GM18511 (cell line): Measurements from ENCODE around the gene LIN52.
"Not testable (repeated sequence)": the region's sequence is repeated elsewhere in the genome, so short reads cannot be mapped to it uniquely, and the experiment has no call there.

Experiments
- ATAC-seq: cut with Tn5 transposase; IDR thresholded peaks from one replicate; pipeline ENCODE4 v1.9.1; 2021; ENCODE audit warnings: mild to moderate bottlenecking, moderate library complexity; ENCODE audit not compliant: unreplicated experiment

The LIN52 gene

DNA sequence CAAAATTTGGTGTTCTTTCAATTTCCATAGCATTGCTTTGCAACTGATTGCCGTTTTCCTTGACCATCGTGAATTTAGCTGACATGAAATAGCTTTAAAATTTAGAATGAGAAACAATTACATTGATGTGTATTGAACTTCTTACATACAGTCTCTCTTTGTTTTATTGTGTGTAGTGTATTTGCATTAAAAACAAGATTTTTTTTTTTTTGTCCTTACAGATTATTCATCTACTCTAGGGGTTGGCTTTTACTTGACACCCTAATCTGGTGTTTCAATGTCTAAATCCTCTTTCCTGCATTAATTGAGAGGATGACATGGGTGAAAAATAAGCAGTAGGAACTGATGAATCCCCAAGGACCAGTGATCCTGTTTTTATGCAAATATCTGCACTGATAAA, 20.6 kb downstream of the LIN52 start:
- ATAC-seq = no peak

GRCh38 chr14:74109369-74109768, 24.6 kb downstream of the LIN52 start:
- no peak for ATAC-seq

GRCh38 chr14:74111395-74112216, 26.9 kb downstream of the LIN52 start:
- ATAC-seq = not testable (repeated sequence)

GRCh38 chr14:74125487-74125886, 40.7 kb downstream of the LIN52 start:
- ATAC-seq = not testable (repeated sequence)

DNA sequence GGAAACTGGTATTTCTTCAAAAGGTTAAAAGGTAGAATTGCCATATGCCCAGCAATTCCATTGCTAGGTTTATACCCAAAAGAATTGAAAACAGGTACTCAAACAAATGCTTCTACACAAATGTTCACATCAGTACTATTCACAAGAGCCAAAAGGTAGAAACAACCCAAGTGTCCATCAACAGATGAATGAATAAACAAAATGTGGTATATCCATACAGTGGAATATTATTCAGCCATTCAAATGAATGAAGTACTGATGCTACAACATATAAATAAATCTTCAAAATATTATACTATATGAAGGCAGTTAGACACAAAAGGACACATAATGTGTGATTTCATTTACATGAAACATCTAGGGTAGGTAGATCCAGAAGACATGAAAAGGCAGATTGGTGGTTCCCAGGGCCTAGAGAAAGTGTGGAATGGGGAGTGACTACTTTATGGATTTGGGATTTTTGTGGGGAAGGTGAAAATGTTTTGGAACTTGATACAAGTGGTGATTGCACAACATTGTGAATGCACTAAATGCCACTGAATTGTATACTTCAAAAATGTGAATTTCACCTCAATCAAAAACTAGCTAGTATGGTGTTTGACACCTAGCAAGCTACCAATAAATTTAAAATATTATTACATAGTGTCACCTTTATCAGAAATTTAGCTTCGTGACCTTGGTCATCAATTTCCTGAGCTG, 41.7 kb downstream of the LIN52 start:
- no peak for ATAC-seq

DNA sequence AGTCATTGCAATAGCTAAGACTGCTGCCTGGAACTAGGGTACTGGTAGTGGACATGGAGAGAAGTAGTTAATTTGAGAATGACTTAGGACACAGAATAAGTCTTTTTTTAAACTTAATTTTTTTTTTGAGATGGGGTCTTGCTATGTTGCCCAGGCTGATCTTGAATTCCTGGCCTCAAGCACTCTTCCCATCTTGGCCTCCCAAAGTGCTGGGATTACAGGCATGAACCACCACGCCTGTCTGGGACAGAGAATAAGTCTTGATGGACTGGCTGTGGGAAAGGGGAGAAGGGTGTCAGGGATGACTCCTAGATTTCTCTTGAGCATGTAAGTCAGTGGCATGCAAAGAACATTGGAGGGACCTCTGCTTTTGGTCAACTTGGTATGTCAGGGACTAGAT, 42.9 kb downstream of the LIN52 start:
- ATAC-seq = no peak

DNA sequence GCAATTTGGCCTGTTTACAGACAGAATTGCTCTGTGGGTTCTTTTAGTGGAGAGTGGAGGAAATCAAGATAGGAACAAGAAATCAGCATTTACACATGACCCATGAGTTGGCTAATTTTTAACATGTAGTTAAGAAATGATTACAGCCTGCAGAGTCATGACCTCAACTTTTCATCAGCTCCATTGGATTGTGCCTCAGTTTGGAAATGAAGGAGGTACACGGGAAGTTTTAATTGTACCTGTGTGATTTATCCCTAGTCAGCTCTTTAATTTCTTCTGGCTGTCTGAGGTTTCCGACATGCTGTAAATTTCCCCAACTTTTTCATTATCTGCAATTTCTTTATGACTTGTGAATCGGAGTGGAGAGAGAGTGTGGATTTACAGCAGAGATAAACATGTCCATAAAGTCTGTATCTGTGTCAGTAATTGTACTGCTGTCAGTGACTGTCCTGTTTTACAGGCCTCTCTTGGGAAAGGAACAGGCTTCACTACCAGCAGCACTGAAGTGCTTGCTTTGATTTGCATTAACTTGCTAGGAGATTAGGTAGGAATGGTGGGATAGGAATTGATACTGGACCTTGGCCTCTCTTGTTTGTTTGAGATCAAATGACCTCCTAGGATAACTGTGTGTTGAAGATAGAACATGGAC, 49.2 kb downstream of the LIN52 start:
- ATAC-seq = no peak

DNA sequence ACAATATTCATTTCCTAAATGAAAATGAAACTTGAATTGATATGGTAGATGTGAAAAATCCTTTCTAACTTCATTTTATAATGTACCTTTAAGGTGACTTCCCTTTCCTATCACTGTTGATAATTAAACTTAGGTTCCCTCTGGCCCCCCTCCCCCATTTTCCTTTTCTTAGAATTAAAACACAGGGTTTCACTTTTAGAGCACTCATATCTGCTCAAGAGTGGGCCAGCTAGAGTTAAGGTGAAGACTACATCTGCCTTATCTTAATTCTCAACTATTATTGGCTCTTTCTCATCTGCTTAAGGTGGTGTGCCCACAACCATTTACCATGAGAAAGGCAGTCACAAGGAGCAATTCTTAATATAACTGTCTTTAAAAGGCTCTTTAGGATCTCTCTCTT, 49.7 kb downstream of the LIN52 start:
- no peak for ATAC-seq

GRCh38 chr14:74135426-74135825, 50.7 kb downstream of the LIN52 start:
- no peak for ATAC-seq

- ATAC-seq = no peak
These were observed 55.7 kb downstream of the LIN52 start for GRCh38 chr14:74140374-74140850.

GRCh38 chr14:74141703-74142102, 56.9 kb downstream of the LIN52 start:
- ATAC-seq = no peak

DNA sequence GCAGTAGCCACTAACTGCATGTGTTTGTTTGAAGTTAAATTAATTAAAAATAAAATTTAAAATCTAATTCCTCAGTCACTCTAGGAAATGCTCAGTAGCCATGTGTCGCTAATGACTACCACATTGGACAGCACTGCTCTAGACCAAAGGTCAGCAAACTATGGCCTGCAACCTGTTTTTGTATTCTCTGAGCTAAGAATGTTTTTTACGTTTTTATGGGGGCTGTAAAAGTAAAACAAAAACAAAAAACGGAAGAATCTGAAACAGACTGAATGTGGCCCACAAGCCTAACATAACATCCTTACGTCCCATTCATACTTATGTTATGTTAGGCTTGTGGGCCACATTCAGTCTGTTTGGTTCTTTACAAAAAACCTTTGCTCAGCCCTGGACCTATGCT, 57.8 kb downstream of the LIN52 start:
- ATAC-seq = no peak

DNA sequence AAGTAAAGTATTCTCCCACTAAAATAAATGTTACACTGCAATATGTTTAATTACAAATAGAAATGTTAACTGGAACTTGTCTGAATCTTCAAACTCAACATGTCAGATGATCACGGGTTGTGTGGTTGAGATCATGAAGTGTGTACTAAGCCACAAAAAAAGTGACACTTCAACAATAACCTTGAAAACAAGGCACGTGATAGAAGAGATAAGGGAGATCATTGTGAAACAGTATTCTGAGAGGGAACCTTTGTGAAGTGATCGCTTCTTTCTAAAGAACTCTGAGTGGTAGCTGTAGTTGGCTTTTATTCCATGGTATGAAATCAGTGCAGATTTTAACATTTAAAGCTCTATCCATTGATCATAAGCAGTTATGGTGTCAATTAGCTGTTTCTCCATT, 60.0 kb downstream of the LIN52 start:
- ATAC-seq = no peak

GRCh38 chr14:74147571-74147970, 62.8 kb downstream of the LIN52 start:
- no peak for ATAC-seq

DNA sequence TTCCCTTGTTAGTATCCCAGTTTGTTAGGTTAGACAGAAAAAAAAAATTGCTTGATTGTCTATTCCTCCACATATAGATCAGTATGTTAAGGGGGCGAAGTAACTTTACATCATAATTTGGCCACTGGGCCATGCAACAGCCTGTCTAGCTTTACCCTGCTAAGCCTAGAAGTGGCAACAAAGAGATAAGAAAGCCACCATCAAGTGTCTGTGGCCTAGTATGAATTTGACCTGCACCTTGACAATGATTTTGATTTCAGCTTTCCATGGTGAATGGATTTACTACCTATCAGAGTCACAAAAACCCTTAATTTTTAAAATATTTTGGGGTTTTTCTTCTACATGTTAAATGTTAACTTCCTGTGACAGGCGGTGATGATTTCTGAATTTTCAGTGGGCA, 63.9 kb downstream of the LIN52 start:
- ATAC-seq = no peak

DNA sequence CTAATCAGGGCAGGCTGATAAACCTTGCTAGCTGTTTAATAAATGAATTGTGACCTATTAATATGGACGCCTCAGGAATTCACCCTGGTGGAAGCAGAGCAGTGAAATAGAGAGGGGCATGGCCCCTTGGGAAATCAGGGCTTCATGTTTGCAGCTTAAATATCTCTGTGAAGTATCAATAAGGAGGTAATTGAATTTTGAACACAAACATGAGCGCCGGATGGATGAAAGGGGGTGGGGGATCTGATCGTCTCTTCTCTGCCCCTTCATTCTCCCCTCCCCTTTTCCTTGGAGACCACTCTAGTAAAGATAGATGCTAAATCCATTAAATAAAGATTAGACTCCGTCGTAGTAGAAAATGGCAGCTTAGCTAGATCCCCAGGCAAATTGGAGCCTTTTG, 70.5 kb downstream of the LIN52 start:
- no peak for ATAC-seq

- no peak for ATAC-seq
These were observed 71.0 kb downstream of the LIN52 start for GRCh38 chr14:74155749-74156148.

DNA sequence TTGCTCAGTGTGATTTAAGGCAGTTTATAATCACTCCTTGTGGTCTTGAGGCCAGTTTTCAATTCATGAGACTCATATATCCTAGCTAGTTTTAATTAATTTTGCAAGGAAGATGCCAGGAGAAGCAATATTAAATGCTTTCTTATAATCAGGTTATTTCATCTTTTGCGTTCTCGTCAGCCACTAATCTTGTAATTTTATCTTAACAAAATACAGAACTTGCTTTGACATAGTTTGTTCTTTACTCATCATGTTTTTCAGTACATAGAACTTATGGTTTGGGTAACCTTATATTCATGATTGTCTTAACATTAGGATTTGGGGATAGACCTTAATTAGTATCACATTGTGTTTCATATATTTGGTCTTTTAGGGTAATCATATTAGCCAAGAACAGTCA, 76.0 kb downstream of the LIN52 start:
- ATAC-seq = no peak

DNA sequence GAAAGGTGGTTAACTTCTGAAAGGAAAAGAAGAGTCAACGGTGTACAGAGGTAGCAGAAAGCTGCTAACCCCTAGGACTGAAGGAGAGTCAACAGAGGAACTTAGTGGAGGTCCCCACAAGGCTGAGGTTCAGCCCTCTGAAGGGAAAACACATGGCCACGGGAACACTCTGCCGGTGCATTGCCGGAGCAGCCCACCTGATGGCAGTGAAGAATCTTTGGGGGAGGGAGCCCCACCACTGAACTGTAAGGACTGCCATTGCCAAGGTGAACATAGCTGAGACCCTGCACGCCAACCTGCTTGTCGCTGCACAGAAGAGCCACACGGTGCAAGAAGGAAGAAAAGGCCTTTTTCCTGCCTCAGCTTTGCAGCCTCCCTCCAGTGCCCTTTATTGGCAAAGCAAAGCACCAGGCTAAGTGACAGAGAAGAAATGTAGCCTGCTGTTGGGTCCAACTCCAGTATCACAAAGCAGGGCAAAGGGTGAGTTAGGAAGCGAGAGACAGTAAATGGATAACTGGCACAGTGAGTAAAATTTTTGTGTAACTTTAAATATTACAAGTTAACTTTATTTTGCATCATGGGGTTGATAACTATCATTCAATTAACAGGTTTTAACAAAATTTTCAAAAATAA, 76.9 kb downstream of the LIN52 start:
- ATAC-seq = no peak

GRCh38 chr14:74169906-74170305, 85.2 kb downstream of the LIN52 start:
- no peak for ATAC-seq

DNA sequence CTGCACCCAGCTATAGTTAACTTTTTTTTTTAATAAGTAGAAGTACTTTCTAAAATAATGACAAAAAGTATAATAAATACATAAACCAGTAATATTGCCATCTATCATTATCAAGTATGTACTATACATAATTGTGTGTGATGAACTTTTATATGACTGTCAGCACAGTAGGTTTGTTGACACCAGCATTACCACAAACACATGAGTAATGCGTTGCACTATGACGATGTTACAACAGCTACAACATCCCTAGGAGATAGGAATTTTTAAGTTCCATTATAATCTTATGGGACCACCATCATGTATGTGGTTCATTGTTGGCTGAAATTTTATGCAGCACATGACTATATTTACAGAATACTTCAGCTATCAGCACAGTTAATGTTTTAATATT, 91.6 kb downstream of the LIN52 start:
- ATAC-seq = no peak
